NB4 (cell line): ENCODE results near the gene MKLN1.

Experiments
- DNase-seq: peaks from one replicate; pipeline ENCODE4 v3.0.0; 2010; ENCODE audit warnings: low read depth
- H3K4me3 ChIP-seq: one replicate; pipeline ENCODE4 v1.5.1; 2011; ENCODE audit warnings: mild to moderate bottlenecking, low read depth, low read length, moderate library complexity
- CTCF ChIP-seq: IDR thresholded peaks from one replicate; pipeline ENCODE4 v1.5.1; 2012; ENCODE audit warnings: low read depth, low read length
- MYC ChIP-seq: IDR thresholded peaks from 2 replicates; pipeline ENCODE4 v1.6.1; 2011; ENCODE audit warnings: low read depth, low read length
- POLR2A ChIP-seq: IDR thresholded peaks from 2 replicates; pipeline ENCODE4 v1.6.1; 2011; ENCODE audit warnings: mild to moderate bottlenecking; ENCODE audit not compliant: insufficient read length; ENCODE audit errors: extremely low read depth
- TF ChIP-seq, protein P1 (sequence below): IDR thresholded peaks from 2 replicates; pipeline ENCODE4 v1.6.1; 2011; ENCODE audit warnings: low read depth, low read length

MKLN1 gene

GRCh38 chr7:131493581-131493980 is 165.9 kb downstream of the MKLN1 start:
- TF ChIP-seq POLR2A (no peak), MYC (no peak), CTCF (no peak)
- TF ChIP-seq, protein P1, sequence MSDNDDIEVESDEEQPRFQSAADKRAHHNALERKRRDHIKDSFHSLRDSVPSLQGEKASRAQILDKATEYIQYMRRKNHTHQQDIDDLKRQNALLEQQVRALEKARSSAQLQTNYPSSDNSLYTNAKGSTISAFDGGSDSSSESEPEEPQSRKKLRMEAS: no peak
- DNase-seq: no peak
- no peak overlapping the region for H3K4me3 ChIP-seq

- no peak overlapping the region for H3K4me3 ChIP-seq
- TF ChIP-seq CTCF (no peak), MYC (no peak), POLR2A (no peak)
- TF ChIP-seq, protein P1: no peak
- DNase-seq: no peak
Measured at GRCh38 chr7:131494182-131494581, 166.5 kb downstream of the MKLN1 start.

DNA sequence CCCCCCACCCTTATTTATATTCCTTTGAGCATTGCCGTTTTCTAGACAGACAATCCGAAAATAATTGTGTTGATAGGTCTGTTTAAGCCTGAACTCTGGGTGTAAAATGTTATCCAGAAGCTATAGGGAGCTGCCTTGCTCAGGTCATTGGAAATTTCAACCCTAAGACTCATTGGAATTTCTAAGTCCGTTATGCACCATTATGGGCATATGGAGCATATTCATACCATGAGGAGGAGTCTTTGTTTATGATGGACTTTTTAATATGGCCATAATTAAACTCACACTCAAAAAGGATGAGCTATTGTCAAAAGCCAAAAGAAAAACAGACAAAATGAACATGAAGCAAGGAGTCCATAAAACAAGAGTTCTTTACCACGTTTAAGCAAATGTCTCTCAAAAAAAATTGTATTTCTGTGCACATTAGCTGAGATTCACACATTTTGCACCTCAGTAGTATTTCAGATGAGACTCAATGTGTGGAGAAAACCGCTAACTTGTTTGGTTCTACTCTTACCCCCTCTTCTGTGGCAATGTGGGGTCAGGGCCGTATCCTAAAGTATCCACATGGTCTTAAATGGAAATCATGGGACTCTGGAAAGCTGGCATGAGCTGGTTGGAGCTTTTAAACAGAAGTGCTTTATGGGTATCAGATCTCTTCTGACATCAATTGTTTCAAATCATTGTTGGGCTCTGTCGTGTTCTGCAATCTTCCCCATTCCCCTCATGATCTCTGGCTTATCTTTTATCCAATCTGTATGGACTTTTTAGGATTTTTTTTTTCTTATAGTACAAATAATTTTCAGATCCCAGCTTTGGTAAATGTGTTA is 168.2 kb downstream of the MKLN1 start:
- H3K4me3 ChIP-seq: no peak overlapping the region
- DNase-seq: no peak
- TF ChIP-seq CTCF (no peak), POLR2A (no peak), MYC (no peak)
- TF ChIP-seq, protein P1: no peak

GRCh38 chr7:131497454-131497853 is 169.8 kb downstream of the MKLN1 start:
- TF ChIP-seq POLR2A (no peak), MYC (no peak), CTCF (no peak)
- TF ChIP-seq, protein P1: no peak
- H3K4me3 ChIP-seq: no peak overlapping the region
- no peak for DNase-seq

DNA sequence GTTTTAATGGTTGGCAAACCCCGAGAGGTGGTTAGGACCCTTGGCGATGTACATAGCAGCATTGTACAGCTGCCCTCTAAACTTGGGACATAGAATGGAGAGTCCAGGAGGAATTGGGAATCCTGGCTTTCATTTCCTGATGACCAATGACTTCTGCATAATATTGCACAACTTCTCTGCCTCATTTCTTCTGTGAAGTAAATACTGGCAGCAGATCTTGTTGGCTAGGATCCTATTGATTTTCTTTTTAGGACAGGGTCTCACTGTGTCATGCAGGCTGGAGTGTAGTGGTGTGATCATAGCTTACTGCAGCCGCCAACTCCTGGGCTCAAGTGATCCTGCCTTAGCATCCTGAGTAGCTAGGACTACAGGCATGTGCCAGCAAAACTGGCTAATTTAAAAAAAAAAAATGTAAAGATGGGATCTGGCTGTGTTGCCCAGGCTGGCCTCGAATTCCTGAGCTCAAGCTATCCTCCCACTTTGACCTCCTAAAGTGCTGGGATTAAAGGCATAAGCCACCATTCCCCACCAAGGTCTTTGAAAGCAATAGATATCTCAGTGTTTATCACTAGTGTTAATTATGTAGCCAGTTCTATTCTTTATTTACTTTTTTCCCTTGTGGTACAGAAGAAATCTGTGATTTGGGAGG is 170.7 kb downstream of the MKLN1 start:
- H3K4me3 ChIP-seq: no peak overlapping the region
- TF ChIP-seq, protein P1: no peak
- TF ChIP-seq MYC (no peak), POLR2A (no peak), CTCF (no peak)
- DNase-seq: no peak
